RWPE1 (cell line): ENCODE measurements around the gene CDH13.

ENCODE experiments used
- CTCF ChIA-PET: fragments of 350-600 bp; sonication (Branson Sonifier 250); formaldehyde crosslinking; extraction: SDS; loops from one replicate; lab custom pipeline; 2021; lab: Yijun Ruan, JAX
- POLR2A ChIA-PET: fragments of 400-600 bp; formaldehyde crosslinking; extraction: SDS; loops from one replicate; lab custom pipeline; 2020; ENCODE audit warnings: antibody characterized with exemption; ENCODE audit not compliant: low non-redundant PET; lab: Yijun Ruan, JAX
- DNase-seq: peaks from one replicate; pipeline ENCODE4 v3.0.0; 2012; ENCODE audit warnings: low spot score
- H3K27ac ChIP-seq: fragments of 450-650 bp; 2 replicates; pipeline ENCODE4 v1.5.1; 2017
- TF ChIP-seq, protein P1 (sequence below): fragments of 450-650 bp; conservative IDR thresholded peaks from 2 replicates; pipeline ENCODE4 v1.5.1; 2017; ENCODE audit warnings: low read depth, mild to moderate bottlenecking

The CDH13 gene

DNA sequence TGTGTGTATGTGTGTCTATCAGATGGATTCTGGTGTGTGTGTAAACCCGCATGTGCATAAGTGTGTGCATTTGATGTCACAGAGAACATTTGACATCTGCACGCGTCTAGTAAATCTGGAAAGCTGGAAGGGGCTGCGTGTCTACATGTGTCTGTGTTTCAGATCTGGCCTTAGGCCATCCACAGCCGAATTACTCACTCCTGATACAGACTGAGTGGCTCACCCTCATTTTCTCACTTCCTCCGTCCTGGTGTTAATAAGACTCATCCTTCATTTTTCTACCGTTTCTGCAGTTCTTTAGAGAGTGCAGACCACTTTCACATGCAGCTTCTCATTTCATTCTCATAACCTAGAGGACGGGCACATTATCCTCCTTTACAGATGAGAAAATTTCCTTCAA lies 491.6 kb downstream of the CDH13 start:
- TF ChIP-seq, protein P1, sequence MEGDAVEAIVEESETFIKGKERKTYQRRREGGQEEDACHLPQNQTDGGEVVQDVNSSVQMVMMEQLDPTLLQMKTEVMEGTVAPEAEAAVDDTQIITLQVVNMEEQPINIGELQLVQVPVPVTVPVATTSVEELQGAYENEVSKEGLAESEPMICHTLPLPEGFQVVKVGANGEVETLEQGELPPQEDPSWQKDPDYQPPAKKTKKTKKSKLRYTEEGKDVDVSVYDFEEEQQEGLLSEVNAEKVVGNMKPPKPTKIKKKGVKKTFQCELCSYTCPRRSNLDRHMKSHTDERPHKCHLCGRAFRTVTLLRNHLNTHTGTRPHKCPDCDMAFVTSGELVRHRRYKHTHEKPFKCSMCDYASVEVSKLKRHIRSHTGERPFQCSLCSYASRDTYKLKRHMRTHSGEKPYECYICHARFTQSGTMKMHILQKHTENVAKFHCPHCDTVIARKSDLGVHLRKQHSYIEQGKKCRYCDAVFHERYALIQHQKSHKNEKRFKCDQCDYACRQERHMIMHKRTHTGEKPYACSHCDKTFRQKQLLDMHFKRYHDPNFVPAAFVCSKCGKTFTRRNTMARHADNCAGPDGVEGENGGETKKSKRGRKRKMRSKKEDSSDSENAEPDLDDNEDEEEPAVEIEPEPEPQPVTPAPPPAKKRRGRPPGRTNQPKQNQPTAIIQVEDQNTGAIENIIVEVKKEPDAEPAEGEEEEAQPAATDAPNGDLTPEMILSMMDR, result no peak
- no peak for DNase-seq
- ChIA-PET POLR2A (no interaction called here), CTCF (no interaction called here)
- no peak overlapping the region for H3K27ac ChIP-seq

DNA sequence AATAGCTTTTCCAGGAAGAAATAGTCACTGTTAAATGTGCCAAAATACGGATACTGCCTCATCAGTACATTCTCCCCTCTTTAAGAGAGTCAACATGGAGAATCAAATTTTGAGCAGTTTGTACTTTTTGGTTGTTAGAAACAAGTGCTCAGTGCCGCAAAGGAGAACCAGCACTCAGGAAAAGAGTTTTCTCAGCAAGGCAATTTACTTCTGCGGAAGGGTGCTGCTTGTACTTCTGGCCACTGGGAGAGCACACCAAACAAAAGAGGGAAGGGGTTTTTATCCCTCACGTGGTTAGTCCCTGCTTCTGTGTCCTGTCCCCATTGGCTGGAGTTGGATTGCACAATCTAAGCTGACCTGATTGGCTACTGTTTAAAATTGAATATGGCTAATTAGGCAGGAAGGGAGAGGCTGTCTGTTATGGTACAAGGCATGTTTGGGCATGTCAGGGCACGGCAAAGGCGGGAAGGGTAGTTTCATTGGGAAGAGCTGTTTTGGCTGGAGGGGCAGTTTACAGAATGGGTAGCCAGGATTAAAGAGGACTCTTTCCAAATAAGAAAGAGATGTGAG lies 499.3 kb downstream of the CDH13 start:
- CTCF ChIA-PET, result no interaction called here

DNA sequence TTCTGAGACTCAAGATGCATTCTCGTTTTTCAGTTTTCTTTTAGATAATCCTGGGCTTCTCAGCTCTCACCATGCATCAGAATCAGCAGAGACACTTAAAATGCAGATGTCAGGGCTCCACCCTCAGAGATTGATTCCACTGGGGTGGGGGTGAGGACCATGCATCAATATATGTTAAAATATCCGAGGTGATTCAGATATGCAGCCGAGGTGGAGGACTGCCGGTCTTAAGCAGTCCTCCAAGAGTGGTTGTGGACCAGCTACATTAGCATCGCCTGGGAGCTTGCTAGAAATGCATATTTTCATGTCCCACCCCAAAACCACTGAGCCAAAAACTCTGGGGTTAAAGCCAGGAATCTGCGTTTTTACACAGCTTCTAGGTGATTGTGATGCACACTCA lies 501.3 kb downstream of the CDH13 start:
- no peak for DNase-seq
- POLR2A ChIA-PET, result no interaction called here
- TF ChIP-seq, protein P1, result no peak
- CTCF ChIA-PET, result interaction anchor here (0.6 kb wide), 1 partner anchor 81 kb away, joined by 3 read pairs; no protein-coding TSS in a partner anchor
- H3K27ac ChIP-seq, result no peak overlapping the region

More for the DNA sequence above, 499.3 kb downstream of the CDH13 start:
- TF ChIP-seq, protein P1, result no peak
- no peak for DNase-seq
- POLR2A ChIA-PET, result no interaction called here
- no peak overlapping the region for H3K27ac ChIP-seq

DNA sequence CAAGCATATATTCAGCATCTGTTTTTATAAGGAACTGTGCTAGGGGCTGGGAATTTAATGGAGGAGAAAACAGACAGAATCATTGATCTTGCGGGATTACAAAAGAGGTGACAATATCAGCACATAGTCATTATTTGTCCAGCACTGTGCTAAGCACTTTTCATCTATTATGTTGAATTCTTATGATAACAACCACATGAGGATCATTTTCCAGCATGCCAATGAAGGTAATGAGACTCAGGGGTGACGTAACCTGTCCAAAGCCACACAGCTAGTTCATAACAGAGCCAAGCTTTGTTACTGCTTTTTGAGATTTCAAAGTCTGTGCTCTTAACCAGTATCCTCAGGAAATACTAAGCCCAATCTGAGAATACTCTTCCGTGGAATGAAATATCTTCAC lies 503.3 kb downstream of the CDH13 start:
- no peak overlapping the region for H3K27ac ChIP-seq
- POLR2A ChIA-PET, result no interaction called here
- CTCF ChIA-PET, result no interaction called here
- DNase-seq, result no peak
- TF ChIP-seq, protein P1, result no peak

DNA sequence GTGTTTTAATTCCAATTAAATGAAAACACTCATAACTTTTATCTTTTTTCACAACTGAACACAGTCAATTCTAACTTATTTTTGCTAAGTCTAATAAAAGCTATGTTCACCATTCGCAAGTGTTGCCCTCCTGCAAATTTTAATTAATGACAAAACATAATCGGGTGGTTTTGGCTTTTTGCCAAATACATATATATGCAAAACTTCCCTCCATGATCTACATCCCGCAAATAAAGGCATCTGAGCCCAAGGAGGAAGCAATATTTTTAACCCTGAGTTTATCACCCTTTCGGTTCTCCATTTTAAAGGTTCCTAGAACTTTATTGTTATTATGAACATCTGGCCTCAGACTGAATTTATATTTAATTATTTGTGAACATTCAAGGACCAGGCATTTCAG lies 507.9 kb downstream of the CDH13 start:
- POLR2A ChIA-PET, result no interaction called here
- DNase-seq, result no peak
- TF ChIP-seq, protein P1, result no peak
- H3K27ac ChIP-seq, result no peak overlapping the region
- CTCF ChIA-PET, result no interaction called here

DNA sequence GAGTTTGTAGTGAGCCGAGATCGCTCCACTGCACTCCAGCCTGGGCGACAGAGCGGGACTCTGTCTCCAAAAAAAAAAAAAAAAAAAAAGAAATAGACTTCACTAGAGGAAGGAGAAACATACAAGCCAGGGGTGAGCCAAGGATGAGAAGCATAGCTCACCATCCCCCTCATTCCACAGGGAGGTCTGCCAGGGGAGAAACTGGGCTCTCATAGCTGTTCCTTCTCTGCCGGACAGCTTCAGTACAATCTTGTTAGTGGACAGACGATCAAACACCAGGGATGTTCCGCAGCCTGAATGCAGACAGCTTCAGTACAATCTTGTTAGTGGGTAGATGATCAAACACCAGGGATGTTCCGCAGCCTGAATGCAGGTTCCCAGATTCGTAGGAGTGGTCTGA lies 509.6 kb downstream of the CDH13 start:
- ChIA-PET POLR2A (no interaction called here), CTCF (no interaction called here)
- TF ChIP-seq, protein P1, result no peak
- H3K27ac ChIP-seq, result no peak overlapping the region
- DNase-seq, result no peak
